ENCODE data around the gene OLFM1.

DNA sequence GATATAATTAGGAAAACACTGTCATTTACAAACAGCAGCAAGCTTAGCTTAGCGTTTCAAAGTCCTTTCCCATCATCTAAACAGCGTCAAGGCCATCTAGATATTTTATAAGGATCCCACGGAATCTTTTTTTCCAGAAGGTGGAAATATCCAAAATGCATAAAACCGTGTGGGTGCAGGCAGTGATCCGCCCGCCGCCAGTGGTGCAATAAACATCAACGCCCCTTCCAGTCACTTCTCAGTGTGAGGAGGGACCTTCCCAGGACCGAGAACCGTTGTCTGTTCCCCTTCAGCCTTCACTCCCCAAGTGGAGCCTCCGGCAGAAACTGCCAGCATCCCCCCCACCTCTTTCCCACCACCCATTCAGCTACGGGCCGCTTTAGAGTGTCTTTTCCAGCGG lies 22.9 kb downstream of the OLFM1 start:
- TF ChIP-seq EZH2 (IDR thresholded peaks at IDR 0.05) (no peak), EGR1 (IDR thresholded peaks at IDR 0.05; ENCODE audit: low read depth) (no peak), SIN3A (IDR thresholded peaks at IDR 0.05; ENCODE audit: low read depth) (no peak), JUND (IDR thresholded peaks at IDR 0.05) (no peak), RAD21 (IDR thresholded peaks at IDR 0.05; ENCODE audit: low read depth) (no peak), CEBPB (IDR thresholded peaks at IDR 0.05; ENCODE audit: low read depth) (no peak), POLR2A (IDR thresholded peaks at IDR 0.05; ENCODE audit: borderline replicate concordance, extremely low read depth, insufficient read depth, insufficient read length) (no peak), EZH2phosphoT487 (IDR thresholded peaks at IDR 0.05; ENCODE audit: borderline replicate concordance) (no peak), ELF1 (IDR thresholded peaks at IDR 0.05; ENCODE audit: borderline replicate concordance, low read depth) (no peak)
- TF ChIP-seq, protein P1, sequence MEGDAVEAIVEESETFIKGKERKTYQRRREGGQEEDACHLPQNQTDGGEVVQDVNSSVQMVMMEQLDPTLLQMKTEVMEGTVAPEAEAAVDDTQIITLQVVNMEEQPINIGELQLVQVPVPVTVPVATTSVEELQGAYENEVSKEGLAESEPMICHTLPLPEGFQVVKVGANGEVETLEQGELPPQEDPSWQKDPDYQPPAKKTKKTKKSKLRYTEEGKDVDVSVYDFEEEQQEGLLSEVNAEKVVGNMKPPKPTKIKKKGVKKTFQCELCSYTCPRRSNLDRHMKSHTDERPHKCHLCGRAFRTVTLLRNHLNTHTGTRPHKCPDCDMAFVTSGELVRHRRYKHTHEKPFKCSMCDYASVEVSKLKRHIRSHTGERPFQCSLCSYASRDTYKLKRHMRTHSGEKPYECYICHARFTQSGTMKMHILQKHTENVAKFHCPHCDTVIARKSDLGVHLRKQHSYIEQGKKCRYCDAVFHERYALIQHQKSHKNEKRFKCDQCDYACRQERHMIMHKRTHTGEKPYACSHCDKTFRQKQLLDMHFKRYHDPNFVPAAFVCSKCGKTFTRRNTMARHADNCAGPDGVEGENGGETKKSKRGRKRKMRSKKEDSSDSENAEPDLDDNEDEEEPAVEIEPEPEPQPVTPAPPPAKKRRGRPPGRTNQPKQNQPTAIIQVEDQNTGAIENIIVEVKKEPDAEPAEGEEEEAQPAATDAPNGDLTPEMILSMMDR (IDR thresholded peaks at IDR 0.05 in 2 of 3, conservative IDR thresholded peaks at IDR 0.05 in 1 of 3; ENCODE audit: borderline replicate concordance in 1 of 3, insufficient read depth in 1 of 3, low read depth in 2 of 3, low read length in 2 of 3) = no peak
- TF ChIP-seq, protein P2, sequence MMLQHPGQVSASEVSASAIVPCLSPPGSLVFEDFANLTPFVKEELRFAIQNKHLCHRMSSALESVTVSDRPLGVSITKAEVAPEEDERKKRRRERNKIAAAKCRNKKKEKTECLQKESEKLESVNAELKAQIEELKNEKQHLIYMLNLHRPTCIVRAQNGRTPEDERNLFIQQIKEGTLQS (IDR thresholded peaks at IDR 0.05) = no peak
- TF ChIP-seq, protein P3, sequence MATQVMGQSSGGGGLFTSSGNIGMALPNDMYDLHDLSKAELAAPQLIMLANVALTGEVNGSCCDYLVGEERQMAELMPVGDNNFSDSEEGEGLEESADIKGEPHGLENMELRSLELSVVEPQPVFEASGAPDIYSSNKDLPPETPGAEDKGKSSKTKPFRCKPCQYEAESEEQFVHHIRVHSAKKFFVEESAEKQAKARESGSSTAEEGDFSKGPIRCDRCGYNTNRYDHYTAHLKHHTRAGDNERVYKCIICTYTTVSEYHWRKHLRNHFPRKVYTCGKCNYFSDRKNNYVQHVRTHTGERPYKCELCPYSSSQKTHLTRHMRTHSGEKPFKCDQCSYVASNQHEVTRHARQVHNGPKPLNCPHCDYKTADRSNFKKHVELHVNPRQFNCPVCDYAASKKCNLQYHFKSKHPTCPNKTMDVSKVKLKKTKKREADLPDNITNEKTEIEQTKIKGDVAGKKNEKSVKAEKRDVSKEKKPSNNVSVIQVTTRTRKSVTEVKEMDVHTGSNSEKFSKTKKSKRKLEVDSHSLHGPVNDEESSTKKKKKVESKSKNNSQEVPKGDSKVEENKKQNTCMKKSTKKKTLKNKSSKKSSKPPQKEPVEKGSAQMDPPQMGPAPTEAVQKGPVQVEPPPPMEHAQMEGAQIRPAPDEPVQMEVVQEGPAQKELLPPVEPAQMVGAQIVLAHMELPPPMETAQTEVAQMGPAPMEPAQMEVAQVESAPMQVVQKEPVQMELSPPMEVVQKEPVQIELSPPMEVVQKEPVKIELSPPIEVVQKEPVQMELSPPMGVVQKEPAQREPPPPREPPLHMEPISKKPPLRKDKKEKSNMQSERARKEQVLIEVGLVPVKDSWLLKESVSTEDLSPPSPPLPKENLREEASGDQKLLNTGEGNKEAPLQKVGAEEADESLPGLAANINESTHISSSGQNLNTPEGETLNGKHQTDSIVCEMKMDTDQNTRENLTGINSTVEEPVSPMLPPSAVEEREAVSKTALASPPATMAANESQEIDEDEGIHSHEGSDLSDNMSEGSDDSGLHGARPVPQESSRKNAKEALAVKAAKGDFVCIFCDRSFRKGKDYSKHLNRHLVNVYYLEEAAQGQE (IDR thresholded peaks at IDR 0.05; ENCODE audit: low read depth) = no peak
- TF ChIP-seq, protein P4, sequence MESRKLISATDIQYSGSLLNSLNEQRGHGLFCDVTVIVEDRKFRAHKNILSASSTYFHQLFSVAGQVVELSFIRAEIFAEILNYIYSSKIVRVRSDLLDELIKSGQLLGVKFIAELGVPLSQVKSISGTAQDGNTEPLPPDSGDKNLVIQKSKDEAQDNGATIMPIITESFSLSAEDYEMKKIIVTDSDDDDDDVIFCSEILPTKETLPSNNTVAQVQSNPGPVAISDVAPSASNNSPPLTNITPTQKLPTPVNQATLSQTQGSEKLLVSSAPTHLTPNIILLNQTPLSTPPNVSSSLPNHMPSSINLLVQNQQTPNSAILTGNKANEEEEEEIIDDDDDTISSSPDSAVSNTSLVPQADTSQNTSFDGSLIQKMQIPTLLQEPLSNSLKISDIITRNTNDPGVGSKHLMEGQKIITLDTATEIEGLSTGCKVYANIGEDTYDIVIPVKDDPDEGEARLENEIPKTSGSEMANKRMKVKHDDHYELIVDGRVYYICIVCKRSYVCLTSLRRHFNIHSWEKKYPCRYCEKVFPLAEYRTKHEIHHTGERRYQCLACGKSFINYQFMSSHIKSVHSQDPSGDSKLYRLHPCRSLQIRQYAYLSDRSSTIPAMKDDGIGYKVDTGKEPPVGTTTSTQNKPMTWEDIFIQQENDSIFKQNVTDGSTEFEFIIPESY (IDR thresholded peaks at IDR 0.05; ENCODE audit: extremely low read depth, insufficient replicate concordance, low read length) = no peak
